SK-N-SH (cell line): ENCODE results near the gene NEAT1.

Experiments used
- CTCF ChIP-seq: fragments of 200-600 bp; sonication (generic); IDR thresholded peaks from 2 replicates; pipeline ENCODE4 v1.6.1; 2017; ENCODE audit warnings: antibody characterized with exemption, mild to moderate bottlenecking, moderate library complexity
- ELF1 ChIP-seq: IDR thresholded peaks from 2 replicates; pipeline ENCODE4 v1.4.0; 2012
- FOXM1 ChIP-seq: IDR thresholded peaks from 2 replicates; pipeline ENCODE4 v1.4.0; 2012; ENCODE audit warnings: low read depth, mild to moderate bottlenecking
- GABPA ChIP-seq: IDR thresholded peaks from 2 replicates; pipeline ENCODE4 v1.4.0; 2012; ENCODE audit warnings: low read depth, mild to moderate bottlenecking
- RAD21 ChIP-seq: IDR thresholded peaks from 2 replicates; pipeline ENCODE4 v1.6.1; 2012; ENCODE audit warnings: mild to moderate bottlenecking, low read length
- TAF1 ChIP-seq: IDR thresholded peaks from 2 replicates; pipeline ENCODE4 v1.6.1; 2012; ENCODE audit warnings: low read depth, mild to moderate bottlenecking, low read length, moderate library complexity, borderline replicate concordance

- TF ChIP-seq CTCF (no peak), RAD21 (no peak), ELF1 (0 out of 2 replicates have a peak, but pooled peaks have one; percentile 18), FOXM1 (no peak), TAF1 (no peak), GABPA (no peak)
Measured at GRCh38 chr11:65452806-65453490, 30.4 kb downstream of the NEAT1 start.
